Fibroblast of lung (primary cell): ENCODE data around the gene LEKR1. TPM values are rescaled to one million over a fixed set of nuclear protein-coding genes. Genes with fewer than 3 reads are reported as not detected.
"Not testable (repeated sequence)": the region's sequence is repeated elsewhere in the genome, so short reads cannot be mapped to it uniquely, and the experiment has no call there.

Source experiments
- DNase-seq, 2 donors: peaks; one replicate each; pipeline versions ENCODE4 v3.0.0 to v3.0.0-alpha.2; 2010; ENCODE audit warnings: low read depth in 2 of 2
- H2AFZ ChIP-seq: 2 replicates; pipeline ENCODE4 v1.5.1; 2012; ENCODE audit warnings: low read length, control low read depth, inconsistent platforms
- H3K27ac ChIP-seq: 2 replicates; pipeline ENCODE4 v1.5.1; 2011; ENCODE audit warnings: low read length, control low read depth; ENCODE audit not compliant: insufficient read depth
- H3K27me3 ChIP-seq: 2 replicates; pipeline ENCODE4 v1.5.1; 2011; ENCODE audit warnings: mild to moderate bottlenecking, low read length; ENCODE audit not compliant: control insufficient read depth, insufficient read depth
- H3K36me3 ChIP-seq: 2 replicates; pipeline ENCODE4 v1.5.1; 2011; ENCODE audit warnings: low read length; ENCODE audit not compliant: control insufficient read depth, insufficient read depth
- H3K4me1 ChIP-seq: 2 replicates; pipeline ENCODE4 v1.5.1; 2011; ENCODE audit warnings: low read length; ENCODE audit not compliant: control insufficient read depth, insufficient read depth; ENCODE audit errors: extremely low read depth
- H3K4me2 ChIP-seq: 2 replicates; pipeline ENCODE4 v1.5.1; 2011; ENCODE audit warnings: low read length, control low read depth; ENCODE audit not compliant: insufficient read depth; ENCODE audit errors: extremely low read depth
- H3K4me3 ChIP-seq, 4 experiments: fragments of 200-600 bp in 1 of 4; sonication (generic) in 1 of 4; replicated peaks in 1 of 4; 2 replicates each; pipeline ENCODE4 v1.5.1; 2011 to 2016; ENCODE audit warnings: low read length in 4 of 4, low read depth in 3 of 4, mild to moderate bottlenecking in 3 of 4, control low read depth in 2 of 4, inconsistent platforms in 1 of 4, mixed read lengths in 1 of 4; ENCODE audit not compliant: insufficient read depth in 1 of 4; ENCODE audit errors: control extremely low read depth in 1 of 4
- H3K79me2 ChIP-seq: 2 replicates; pipeline ENCODE4 v1.5.1; 2012; ENCODE audit warnings: mild to moderate bottlenecking, low read length, inconsistent platforms; ENCODE audit not compliant: control insufficient read depth, insufficient read depth
- H3K9ac ChIP-seq: 2 replicates; pipeline ENCODE4 v1.5.1; 2011; ENCODE audit warnings: mild to moderate bottlenecking, low read length, control low read depth; ENCODE audit not compliant: insufficient read depth
- H3K9me3 ChIP-seq: 2 replicates; pipeline ENCODE4 v1.5.1; 2012; ENCODE audit warnings: low read depth, low read length; ENCODE audit not compliant: control insufficient read depth, insufficient read depth
- H4K20me1 ChIP-seq: 2 replicates; pipeline ENCODE4 v1.5.1; 2011; ENCODE audit warnings: low read length; ENCODE audit not compliant: control insufficient read depth, insufficient read depth; ENCODE audit errors: extremely low read depth
- EZH2 ChIP-seq: IDR thresholded peaks from 2 replicates; pipeline ENCODE4 v1.5.1; 2012; ENCODE audit warnings: low read length, control low read depth, mild to moderate bottlenecking; ENCODE audit errors: missing control alignments
- polyA plus RNA-seq, 2 donors: library from polyadenylated mRNA; depleted of rRNA in 1 of 2; stranded (reverse) in 1 of 2; unstranded in 1 of 2; fragments of >200 nt; gene quantifications; 2 replicates each; pipeline ENCODE4 v1.2.1, GENCODE V29; 2011 to 2012; ENCODE audit warnings: missing spikeins in 1 of 2
- total RNA-seq: library from RNA; depleted of rRNA; stranded (reverse); fragments of >200 nt; gene quantifications from 2 replicates; pipeline ENCODE4 v1.2.1, GENCODE V29; 2014
- TF ChIP-seq, protein P1 (sequence below), 2 donors: IDR thresholded peaks in 1 of 2; conservative IDR thresholded peaks in 1 of 2; 1 replicate in 1 of 2; 2 replicates in 1 of 2; pipeline ENCODE4 v1.5.1; 2011 to 2012; ENCODE audit warnings: low read length in 2 of 2, control low read depth in 1 of 2, inconsistent platforms in 1 of 2, low read depth in 1 of 2, mild to moderate bottlenecking in 1 of 2

LEKR1 gene
- total and polyA plus RNA-seq, 2 donors (not counting 1 experiment from before 2014, with no cell fraction given): 0.28 to 1.3 TPM

DNA sequence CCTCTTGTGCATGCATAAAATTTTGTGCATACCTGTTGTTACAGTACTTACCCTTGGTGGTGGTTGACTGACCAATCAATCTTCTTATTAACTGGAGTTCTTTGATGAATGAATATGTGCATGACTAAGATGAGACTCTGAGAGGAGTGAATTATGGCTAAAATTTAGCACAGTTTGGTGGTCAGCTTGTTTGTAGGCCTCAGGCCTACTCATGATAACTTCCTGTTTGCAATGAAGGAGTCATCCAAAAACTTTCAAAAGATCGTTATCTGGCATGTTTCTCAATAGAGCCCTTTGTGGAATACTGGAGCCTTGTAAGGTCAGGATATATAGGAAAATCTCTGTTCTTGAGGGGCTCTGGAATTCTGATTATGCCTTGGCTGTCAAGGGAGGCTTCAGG is 66.5 kb downstream of the LEKR1 start:
- Histone ChIP-seq H3K4me2 (no peak overlapping the region), H3K79me2 (no peaks in the 10 kb centered on the region), H3K27ac (no peak overlapping the region), H3K4me3 (no peak overlapping the region), H4K20me1 (no peaks in the 10 kb centered on the region), H3K9me3 (no peaks in the 10 kb centered on the region), H3K27me3 (no peaks in the 10 kb centered on the region), H3K4me1 (no peaks in the 10 kb centered on the region), H3K9ac (no peak overlapping the region), H3K36me3 (no peaks in the 10 kb centered on the region), H2AFZ (peak overlapping the region; percentile 26)
- TF ChIP-seq, protein P1, sequence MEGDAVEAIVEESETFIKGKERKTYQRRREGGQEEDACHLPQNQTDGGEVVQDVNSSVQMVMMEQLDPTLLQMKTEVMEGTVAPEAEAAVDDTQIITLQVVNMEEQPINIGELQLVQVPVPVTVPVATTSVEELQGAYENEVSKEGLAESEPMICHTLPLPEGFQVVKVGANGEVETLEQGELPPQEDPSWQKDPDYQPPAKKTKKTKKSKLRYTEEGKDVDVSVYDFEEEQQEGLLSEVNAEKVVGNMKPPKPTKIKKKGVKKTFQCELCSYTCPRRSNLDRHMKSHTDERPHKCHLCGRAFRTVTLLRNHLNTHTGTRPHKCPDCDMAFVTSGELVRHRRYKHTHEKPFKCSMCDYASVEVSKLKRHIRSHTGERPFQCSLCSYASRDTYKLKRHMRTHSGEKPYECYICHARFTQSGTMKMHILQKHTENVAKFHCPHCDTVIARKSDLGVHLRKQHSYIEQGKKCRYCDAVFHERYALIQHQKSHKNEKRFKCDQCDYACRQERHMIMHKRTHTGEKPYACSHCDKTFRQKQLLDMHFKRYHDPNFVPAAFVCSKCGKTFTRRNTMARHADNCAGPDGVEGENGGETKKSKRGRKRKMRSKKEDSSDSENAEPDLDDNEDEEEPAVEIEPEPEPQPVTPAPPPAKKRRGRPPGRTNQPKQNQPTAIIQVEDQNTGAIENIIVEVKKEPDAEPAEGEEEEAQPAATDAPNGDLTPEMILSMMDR (conservative IDR thresholded peaks at IDR 0.05 in 1 of 2, IDR thresholded peaks at IDR 0.05 in 1 of 2; ENCODE audit: low read depth in 1 of 2, low read length in 2 of 2): no peak
- no peak for TF ChIP-seq EZH2
- peak in 1 of 2 donors; percentile 79 for DNase-seq

DNA sequence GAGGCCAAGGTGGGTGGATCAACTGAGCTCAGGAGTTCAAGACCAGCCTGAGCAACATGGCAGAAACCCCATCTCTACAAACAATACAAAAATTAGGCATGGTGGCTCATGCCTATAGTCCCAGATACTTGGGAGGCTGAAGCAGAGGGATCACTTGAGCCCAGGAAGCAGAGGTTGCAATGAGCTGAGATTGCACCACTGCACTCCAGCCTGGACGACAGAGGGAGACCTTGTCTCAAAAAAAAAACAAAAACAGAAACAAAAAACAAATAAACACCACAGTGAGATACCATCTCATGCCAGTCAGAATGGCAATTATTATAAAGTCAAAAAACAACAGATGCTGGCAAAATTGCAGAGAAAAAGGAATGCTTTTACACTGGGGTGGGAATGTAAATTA is 69.2 kb downstream of the LEKR1 start:
- not testable (repeated sequence) for H3K27me3 ChIP-seq, H3K9me3 ChIP-seq, H2AFZ ChIP-seq, H3K4me3 ChIP-seq, H3K79me2 ChIP-seq, H3K4me1 ChIP-seq, H3K27ac ChIP-seq, H3K36me3 ChIP-seq, H4K20me1 ChIP-seq, H3K9ac ChIP-seq, H3K4me2 ChIP-seq, DNase-seq

DNA sequence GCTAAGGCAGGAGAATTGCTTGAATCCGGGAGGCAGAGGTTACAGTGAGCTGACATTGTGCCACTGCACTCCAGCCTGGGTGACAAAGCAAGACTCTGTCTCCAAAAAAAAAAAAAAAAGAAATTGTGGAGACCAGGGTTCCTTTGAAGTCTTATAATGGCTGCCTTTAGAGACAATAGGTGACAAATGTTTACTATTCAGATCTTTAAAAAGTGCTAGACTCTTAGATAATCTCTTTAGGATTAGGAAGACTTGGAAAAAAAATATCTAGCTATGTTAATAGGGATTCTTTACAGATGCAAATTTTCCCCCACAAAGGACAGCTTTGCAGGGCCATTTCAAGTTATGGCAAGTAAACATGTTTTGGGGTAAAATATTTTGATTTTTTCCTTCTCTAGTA is 71.7 kb downstream of the LEKR1 start:
- H3K4me1 ChIP-seq, H3K9me3 ChIP-seq, H3K79me2 ChIP-seq, H3K27ac ChIP-seq, H4K20me1 ChIP-seq, DNase-seq, H3K9ac ChIP-seq, H2AFZ ChIP-seq, H3K4me3 ChIP-seq, H3K27me3 ChIP-seq, H3K36me3 ChIP-seq, H3K4me2 ChIP-seq: not testable (repeated sequence)

DNA sequence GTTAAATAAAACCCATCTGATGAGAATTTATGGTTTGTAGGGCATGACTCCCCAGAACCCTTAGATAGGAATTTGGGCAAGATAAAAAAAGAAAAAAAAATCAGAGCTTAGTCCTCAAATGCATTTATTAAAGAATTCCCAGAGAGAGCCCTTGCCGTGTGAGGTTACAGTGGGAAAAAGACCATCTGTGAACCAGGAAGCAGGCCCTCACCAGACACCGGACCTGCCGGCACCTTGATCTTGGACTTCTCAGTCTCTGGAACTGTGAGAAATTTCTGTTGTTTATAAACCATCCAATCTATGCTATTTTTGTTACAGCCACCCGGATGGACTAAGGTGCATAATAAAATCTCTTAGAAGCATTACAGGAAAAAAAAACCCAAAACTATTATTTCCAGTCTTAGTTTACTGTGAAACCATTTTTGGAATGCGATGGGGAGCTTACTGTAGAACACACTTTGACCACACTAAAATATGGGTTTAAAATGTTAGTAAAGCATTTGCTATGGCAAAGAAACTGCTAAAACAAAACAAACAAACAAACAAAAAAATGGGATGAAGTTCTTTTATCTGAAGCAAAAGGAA is 72.2 kb downstream of the LEKR1 start:
- H3K79me2 ChIP-seq: no peaks in the 10 kb centered on the region
- no peaks in the 10 kb centered on the region for H3K27me3 ChIP-seq
- no peaks in the 10 kb centered on the region for H3K4me1 ChIP-seq
- H2AFZ ChIP-seq: no peak overlapping the region
- no peak for TF ChIP-seq EZH2
- TF ChIP-seq, protein P1 (conservative IDR thresholded peaks at IDR 0.05 in 1 of 2, IDR thresholded peaks at IDR 0.05 in 1 of 2; ENCODE audit: low read depth in 1 of 2, low read length in 2 of 2): no peak
- no peak overlapping the region for H3K27ac ChIP-seq
- no peaks in the 10 kb centered on the region for H3K36me3 ChIP-seq
- no peak overlapping the region for H3K9ac ChIP-seq
- H3K9me3 ChIP-seq: no peaks in the 10 kb centered on the region
- no peak overlapping the region for H3K4me2 ChIP-seq
- peak in 1 of 2 donors; percentile 38 for DNase-seq
- no peaks in the 10 kb centered on the region for H4K20me1 ChIP-seq
- H3K4me3 ChIP-seq: no peak overlapping the region
